Smooth muscle cell (in vitro differentiated cells): ENCODE results near the gene KLRB1. TPM values are rescaled to one million over a fixed set of nuclear protein-coding genes. Genes with fewer than 3 reads are reported as not detected.
A peak's percentile ranks its signal among the peaks of the same experiment; 100 is the strongest.
"Not testable (repeated sequence)": the region's sequence is repeated elsewhere in the genome, so short reads cannot be mapped to it uniquely, and the experiment has no call there.

ENCODE experiments used
- DNase-seq: peaks from one replicate; lab custom pipeline; 2025; ENCODE audit not compliant: unreplicated experiment; lab: John Stamatoyannopoulos, UW
- H2AFZ ChIP-seq: fragments of 200-600 bp; sonication (generic); 2 replicates; pipeline ENCODE4 v1.6.0; 2016; ENCODE audit warnings: antibody characterized with exemption, low read depth, mild to moderate bottlenecking
- H3F3A ChIP-seq: fragments of 200-600 bp; sonication (generic); 2 replicates; pipeline ENCODE4 v1.6.0; 2017; ENCODE audit warnings: antibody characterized with exemption, low read depth
- H3K27ac ChIP-seq: fragments of 200-600 bp; sonication (generic); 2 replicates; pipeline ENCODE4 v1.5.1; 2016; ENCODE audit warnings: low read depth, mild to moderate bottlenecking
- H3K27me3 ChIP-seq: fragments of 200-600 bp; sonication (generic); 2 replicates; pipeline ENCODE4 v1.6.1; 2016; ENCODE audit warnings: low read depth, mild to moderate bottlenecking
- H3K36me3 ChIP-seq: fragments of 200-600 bp; sonication (generic); 2 replicates; pipeline ENCODE4 v1.5.1; 2016; ENCODE audit warnings: low read depth
- H3K4me1 ChIP-seq: fragments of 200-600 bp; sonication (generic); 2 replicates; pipeline ENCODE4 v1.5.1; 2016; ENCODE audit warnings: low read depth
- H3K4me2 ChIP-seq: fragments of 200-600 bp; sonication (generic); 2 replicates; pipeline ENCODE4 v1.6.0; 2016; ENCODE audit warnings: mild to moderate bottlenecking
- H3K4me3 ChIP-seq: fragments of 200-600 bp; sonication (generic); 2 replicates; pipeline ENCODE4 v1.5.1; 2016; ENCODE audit warnings: mild to moderate bottlenecking
- H3K79me2 ChIP-seq: fragments of 200-600 bp; sonication (generic); 2 replicates; pipeline ENCODE4 v1.6.0; 2016; ENCODE audit warnings: low read depth, mild to moderate bottlenecking
- H3K9ac ChIP-seq: fragments of 200-600 bp; sonication (generic); 2 replicates; pipeline ENCODE4 v1.6.0; 2016; ENCODE audit warnings: low read depth
- H3K9me3 ChIP-seq: fragments of 200-600 bp; sonication (generic); replicated peaks from 2 replicates; pipeline ENCODE4 v1.5.1; 2016; ENCODE audit warnings: low read depth
- H4K20me1 ChIP-seq: fragments of 200-600 bp; sonication (generic); 2 replicates; pipeline ENCODE4 v1.6.0; 2016; ENCODE audit warnings: low read depth
- CTCF ChIP-seq: fragments of 200-600 bp; sonication (generic); IDR thresholded peaks from 2 replicates; pipeline ENCODE4 v1.5.1; 2017; ENCODE audit warnings: borderline replicate concordance, mild to moderate bottlenecking, antibody characterized with exemption; ENCODE audit not compliant: insufficient read depth, poor library complexity, severe bottlenecking
- WGBS: methylation state at CpG from one replicate; pipeline ENCODE4 v1.1.7; 2016; ENCODE audit warnings: low lambda C conversion rate; 5-methylcytosine and 5-hydroxymethylcytosine counted together
- polyA plus RNA-seq: library from polyadenylated mRNA; unstranded; fragments of >200 nt; fragmentation: Nextera tagmentation; extraction: Ambion mirVana; gene quantifications from 2 replicates; pipeline ENCODE4 v1.2.1, GENCODE V29; 2016
- total RNA-seq: library from RNA; depleted of rRNA; stranded (reverse); fragments of >200 nt; gene quantifications from 2 replicates; pipeline ENCODE4 v1.2.3, GENCODE V29; 2014

Gene KLRB1
- total and polyA plus RNA-seq, 2 experiments from 2014 or later: not detected

- WGBS: 37% methylated on average over 4 of the region's 4 CpGs
These were observed 19.6 kb downstream of the KLRB1 start for GRCh38 chr12:9587987-9588600.

GRCh38 chr12:9577729-9578128 lies 30.0 kb downstream of the KLRB1 start:
- H3K9me3 ChIP-seq, H3K4me3 ChIP-seq, H4K20me1 ChIP-seq, H3K79me2 ChIP-seq, H3K36me3 ChIP-seq, H3K27me3 ChIP-seq, H3F3A ChIP-seq, H3K4me2 ChIP-seq, H2AFZ ChIP-seq, H3K27ac ChIP-seq, H3K4me1 ChIP-seq, DNase-seq, H3K9ac ChIP-seq: not testable (repeated sequence)
- no CpG with 5 or more reads among the region's 5 CpGs for WGBS

More at GRCh38 chr12:9587987-9588600, 19.6 kb downstream of the KLRB1 start:
- Histone ChIP-seq H3K27ac (no peak overlapping the region), H3K9ac (no peak overlapping the region), H4K20me1 (no peaks in the 10 kb centered on the region), H3K27me3 (no peaks in the 10 kb centered on the region), H2AFZ (peak overlapping the region; percentile 29), H3F3A (no peaks in the 10 kb centered on the region), H3K4me1 (no peaks in the 10 kb centered on the region), H3K79me2 (no peaks in the 10 kb centered on the region), H3K4me2 (peak overlapping the region; percentile 7), H3K9me3 (no peaks in the 10 kb centered on the region), H3K4me3 (no peak overlapping the region), H3K36me3 (no peaks in the 10 kb centered on the region)
- no peak for DNase-seq
- TF ChIP-seq CTCF: no peak

- not testable (repeated sequence) for H3K36me3 ChIP-seq, H3K4me2 ChIP-seq, H3F3A ChIP-seq, H2AFZ ChIP-seq, H3K9me3 ChIP-seq, H3K9ac ChIP-seq, H3K4me1 ChIP-seq, H3K27me3 ChIP-seq, H3K79me2 ChIP-seq, H3K4me3 ChIP-seq, H3K27ac ChIP-seq, DNase-seq, H4K20me1 ChIP-seq
- WGBS: 86% methylated on average over 7 of the region's 9 CpGs
These were observed 40.6 kb downstream of the KLRB1 start for GRCh38 chr12:9567151-9567550.

GRCh38 chr12:9566113-9566512 lies 41.6 kb downstream of the KLRB1 start:
- H3K4me1 ChIP-seq: not testable (repeated sequence)
- 100% methylated on average over 5 of the region's 7 CpGs for WGBS

GRCh38 chr12:9564418-9564817 lies 43.3 kb downstream of the KLRB1 start:
- H3K9ac ChIP-seq, H4K20me1 ChIP-seq, H3K4me3 ChIP-seq, H3F3A ChIP-seq, H2AFZ ChIP-seq, H3K27me3 ChIP-seq, H3K9me3 ChIP-seq, H3K4me1 ChIP-seq, H3K4me2 ChIP-seq, DNase-seq, H3K79me2 ChIP-seq, H3K27ac ChIP-seq, H3K36me3 ChIP-seq: not testable (repeated sequence)
- WGBS: 85% methylated on average over 2 of the region's 2 CpGs

More at GRCh38 chr12:9566113-9566512, 41.6 kb downstream of the KLRB1 start:
- H3K36me3 ChIP-seq, H3K4me3 ChIP-seq, H3K27me3 ChIP-seq, H4K20me1 ChIP-seq, DNase-seq, H3K79me2 ChIP-seq, H3K27ac ChIP-seq, H3K9ac ChIP-seq, H3K4me2 ChIP-seq, H3K9me3 ChIP-seq, H2AFZ ChIP-seq, H3F3A ChIP-seq: not testable (repeated sequence)

GRCh38 chr12:9562841-9563453 lies 44.8 kb downstream of the KLRB1 start:
- DNase-seq, H3K27ac ChIP-seq, H2AFZ ChIP-seq, H3K36me3 ChIP-seq, H3K9ac ChIP-seq, H3K9me3 ChIP-seq, H4K20me1 ChIP-seq, H3K4me3 ChIP-seq, H3F3A ChIP-seq, H3K27me3 ChIP-seq, H3K4me2 ChIP-seq, H3K79me2 ChIP-seq, H3K4me1 ChIP-seq: not testable (repeated sequence)
- WGBS: 74% methylated on average over 3 of the region's 5 CpGs

GRCh38 chr12:9545489-9545888 lies 62.2 kb downstream of the KLRB1 start:
- H4K20me1 ChIP-seq, H3K79me2 ChIP-seq, H3F3A ChIP-seq, DNase-seq, H3K4me1 ChIP-seq, H3K9ac ChIP-seq, H3K4me2 ChIP-seq, H3K9me3 ChIP-seq, H3K36me3 ChIP-seq, H3K27ac ChIP-seq, H2AFZ ChIP-seq, H3K27me3 ChIP-seq, H3K4me3 ChIP-seq: not testable (repeated sequence)
- 62% methylated on average over 4 of the region's 4 CpGs for WGBS
